CD4-positive, alpha-beta T cell (primary cell): Measurements from ENCODE around the gene KCNMA1. TPM values are rescaled to one million over a fixed set of nuclear protein-coding genes. Genes with fewer than 3 reads are reported as not detected.

ENCODE experiments used
- ATAC-seq: fragments of 200-7000 bp; cut with Tn5 transposase; one replicate; pipeline ENCODE4 v1.10.0; 2022; ENCODE audit warnings: mild to moderate bottlenecking; ENCODE audit not compliant: poor library complexity
- CTCF ChIA-PET: fragments of 350-600 bp; sonication (Branson Sonifier 250); formaldehyde crosslinking; loops from one replicate; lab custom pipeline; 2021; ENCODE audit warnings: antibody characterized with exemption, inconsistent platforms; lab: Charles Lee
- POLR2A ChIA-PET: fragments of 350-600 bp; sonication (Branson Sonifier 250); formaldehyde crosslinking; loops from one replicate; lab custom pipeline; 2021; ENCODE audit warnings: antibody characterized with exemption, inconsistent platforms; lab: Charles Lee
- DNase-seq, 14 experiments: peaks; one replicate each; pipeline ENCODE4 v3.0.0-alpha.2; 2013 to 2020; ENCODE audit warnings: mixed read lengths in 2 of 14
- H3K27ac ChIP-seq, 2 donors: one replicate each; pipeline versions ENCODE4 v1.5.1 to v1.7.0; 2013; ENCODE audit warnings: low read length in 2 of 2, low read depth in 1 of 2, mild to moderate bottlenecking in 1 of 2
- H3K27me3 ChIP-seq, 2 experiments: 1 replicate in 1 of 2; 2 replicates in 1 of 2; pipeline versions ENCODE4 v1.6.1 to v1.7.0; 2013; ENCODE audit warnings: low read length in 2 of 2, control low read depth in 1 of 2, mild to moderate bottlenecking in 1 of 2, moderate library complexity in 1 of 2; ENCODE audit not compliant: insufficient read depth in 2 of 2, control insufficient read depth in 1 of 2
- H3K36me3 ChIP-seq: one replicate; pipeline ENCODE4 v1.6.1; 2013; ENCODE audit warnings: low read length, control low read depth; ENCODE audit not compliant: insufficient read depth
- H3K4me1 ChIP-seq: one replicate; pipeline ENCODE4 v1.6.1; 2013; ENCODE audit warnings: low read length, control low read depth; ENCODE audit not compliant: insufficient read depth
- H3K4me3 ChIP-seq: one replicate; pipeline ENCODE4 v1.5.1; 2013; ENCODE audit warnings: mild to moderate bottlenecking, low read length, moderate library complexity
- H3K9me3 ChIP-seq, 2 experiments: 1 replicate in 1 of 2; 2 replicates in 1 of 2; pipeline versions ENCODE4 v1.6.1 to v1.7.0; 2013; ENCODE audit warnings: low read length in 2 of 2, mild to moderate bottlenecking in 2 of 2, control low read depth in 1 of 2, moderate library complexity in 1 of 2; ENCODE audit not compliant: control insufficient read depth in 1 of 2, insufficient read depth in 1 of 2
- H3K27ac Mint-ChIP-seq: one replicate; pipeline ENCODE4 v1.8.0; 2020; ENCODE audit warnings: mixed read lengths
- H3K27me3 Mint-ChIP-seq: one replicate; pipeline ENCODE4 v1.8.0; 2021; ENCODE audit warnings: mixed read lengths
- H3K36me3 Mint-ChIP-seq: one replicate; pipeline ENCODE4 v1.8.0; 2021; ENCODE audit warnings: low read depth, mixed read lengths
- H3K4me1 Mint-ChIP-seq: one replicate; pipeline ENCODE4 v1.8.0; 2021; ENCODE audit warnings: low read depth, mixed read lengths
- H3K4me3 Mint-ChIP-seq: one replicate; pipeline ENCODE4 v1.8.0; 2020; ENCODE audit warnings: mild to moderate bottlenecking, mixed read lengths
- H3K9me3 Mint-ChIP-seq: one replicate; pipeline ENCODE4 v1.8.0; 2020; ENCODE audit warnings: mixed read lengths
- intact Hi-C, 2 experiments: fragments of 100-400 bp; cut with DNase I in 1 of 2; cut with micrococcal nuclease in 1 of 2; formaldehyde crosslinking; loops; one replicate each; pipeline versions ENCODE4 v1.15.1 to v1.9.0; 2023 to 2025; cut with DNase I, micrococcal nuclease
- total RNA-seq, 174 experiments: library from RNA in 2 of 174; stranded (reverse) in 2 of 174; gene quantifications; one replicate each; pipeline ENCODE4 v1.2.3 and lab custom pipeline; 2021 to 2026
- TF ChIP-seq, protein P1 (sequence below): fragments of 200-600 bp; IDR thresholded peaks from one replicate; pipeline ENCODE4 v1.8.0; 2022; ENCODE audit warnings: antibody characterized with exemption, mild to moderate bottlenecking

KCNMA1 gene
- total RNA-seq, 2 experiments from 2014 or later, result not detected

DNA sequence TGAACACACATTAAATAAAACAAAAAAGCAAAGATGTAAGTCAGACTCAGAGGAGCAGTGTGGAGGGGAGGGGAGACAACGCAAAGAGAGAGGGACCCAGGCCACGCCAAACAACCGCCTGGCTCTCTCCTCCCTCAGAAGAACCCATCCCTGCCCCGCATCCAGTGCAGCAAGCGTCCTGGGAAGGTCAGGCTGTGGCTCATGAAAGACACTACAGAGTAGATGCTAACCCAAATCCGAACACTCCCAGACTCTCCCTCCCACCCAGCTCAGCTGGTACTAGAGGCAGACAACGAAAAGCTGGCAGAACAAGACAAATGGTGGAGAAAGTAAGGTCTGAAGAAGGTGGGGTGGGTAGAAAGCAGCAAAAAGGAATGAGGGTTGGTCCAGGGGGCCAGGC is 39.0 kb downstream of the KCNMA1 start:
- H3K27ac ChIP-seq, result no peak overlapping the region
- H3K9me3 ChIP-seq, result peaks cover 0 to 5% of the 10 kb centered on the region in 2 experiments
- H3K4me3 ChIP-seq, result no peak overlapping the region
- Mint-ChIP-seq H3K27ac (no peak overlapping the region), H3K4me3 (no peak overlapping the region), H3K9me3 (no peaks in the 10 kb centered on the region), H3K27me3 (no peaks in the 10 kb centered on the region), H3K4me1 (peaks cover 5% of the 10 kb centered on the region), H3K36me3 (no peaks in the 10 kb centered on the region)
- DNase-seq (no peak), ATAC-seq (no peak)
- intact Hi-C loops, result no loop called here
- no peaks in the 10 kb centered on the region for H3K4me1 ChIP-seq
- ChIA-PET CTCF (no interaction called here), POLR2A (no interaction called here)
- no peaks in the 10 kb centered on the region for H3K36me3 ChIP-seq
- peaks cover 0 to 2% of the 10 kb centered on the region in 2 experiments for H3K27me3 ChIP-seq
- TF ChIP-seq, protein P1, sequence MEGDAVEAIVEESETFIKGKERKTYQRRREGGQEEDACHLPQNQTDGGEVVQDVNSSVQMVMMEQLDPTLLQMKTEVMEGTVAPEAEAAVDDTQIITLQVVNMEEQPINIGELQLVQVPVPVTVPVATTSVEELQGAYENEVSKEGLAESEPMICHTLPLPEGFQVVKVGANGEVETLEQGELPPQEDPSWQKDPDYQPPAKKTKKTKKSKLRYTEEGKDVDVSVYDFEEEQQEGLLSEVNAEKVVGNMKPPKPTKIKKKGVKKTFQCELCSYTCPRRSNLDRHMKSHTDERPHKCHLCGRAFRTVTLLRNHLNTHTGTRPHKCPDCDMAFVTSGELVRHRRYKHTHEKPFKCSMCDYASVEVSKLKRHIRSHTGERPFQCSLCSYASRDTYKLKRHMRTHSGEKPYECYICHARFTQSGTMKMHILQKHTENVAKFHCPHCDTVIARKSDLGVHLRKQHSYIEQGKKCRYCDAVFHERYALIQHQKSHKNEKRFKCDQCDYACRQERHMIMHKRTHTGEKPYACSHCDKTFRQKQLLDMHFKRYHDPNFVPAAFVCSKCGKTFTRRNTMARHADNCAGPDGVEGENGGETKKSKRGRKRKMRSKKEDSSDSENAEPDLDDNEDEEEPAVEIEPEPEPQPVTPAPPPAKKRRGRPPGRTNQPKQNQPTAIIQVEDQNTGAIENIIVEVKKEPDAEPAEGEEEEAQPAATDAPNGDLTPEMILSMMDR, result no peak

DNA sequence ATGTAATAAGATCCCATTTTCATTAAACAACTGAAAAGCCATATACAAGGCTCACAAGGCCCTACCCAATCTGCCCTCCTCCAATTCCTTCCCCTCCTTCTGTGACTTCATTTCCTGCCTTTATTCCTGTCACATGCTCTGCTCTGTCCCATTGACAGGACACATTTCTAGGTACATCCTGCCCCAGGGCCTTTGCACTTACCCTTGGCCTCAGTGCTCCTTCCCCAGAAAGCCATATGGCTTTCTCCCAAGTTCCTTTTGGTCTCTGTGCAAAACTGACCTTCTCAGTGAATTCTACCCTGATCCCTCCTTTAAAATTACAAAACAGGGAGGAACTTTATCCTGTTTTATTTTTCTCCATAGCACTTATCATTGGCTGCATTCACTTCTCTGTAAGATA is 40.0 kb downstream of the KCNMA1 start:
- Histone ChIP-seq H3K9me3 (peaks cover 0 to 5% of the 10 kb centered on the region in 2 experiments), H3K36me3 (no peaks in the 10 kb centered on the region), H3K4me1 (no peaks in the 10 kb centered on the region), H3K27me3 (peaks cover 0 to 2% of the 10 kb centered on the region in 2 experiments), H3K27ac (no peak overlapping the region), H3K4me3 (no peak overlapping the region)
- no peak overlapping the region for H3K27ac Mint-ChIP-seq
- POLR2A ChIA-PET, result no interaction called here
- TF ChIP-seq, protein P1, result no peak
- H3K4me3 Mint-ChIP-seq, result no peak overlapping the region
- intact Hi-C loops, result no loop called here
- no peaks in the 10 kb centered on the region for H3K4me1 Mint-ChIP-seq
- no peaks in the 10 kb centered on the region for H3K9me3 Mint-ChIP-seq
- H3K27me3 Mint-ChIP-seq, result no peaks in the 10 kb centered on the region
- CTCF ChIA-PET, result no interaction called here
- H3K36me3 Mint-ChIP-seq, result no peaks in the 10 kb centered on the region
- no peak for DNase-seq
- ATAC-seq, result no peak

DNA sequence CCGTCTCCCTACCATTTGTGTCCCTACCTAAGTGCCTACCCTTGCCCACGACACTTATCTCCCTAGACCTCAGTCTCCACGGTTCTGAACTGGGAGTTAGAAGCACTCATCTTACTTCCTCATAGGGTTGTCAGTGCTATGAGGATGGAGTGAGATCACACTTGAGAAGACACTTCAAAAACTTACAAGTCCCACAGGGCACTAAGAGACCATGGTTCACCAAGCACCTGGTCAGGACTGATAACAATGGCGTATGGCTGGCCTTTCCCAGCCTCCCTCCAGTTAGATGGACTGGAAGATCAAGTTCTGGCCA is 43.2 kb downstream of the KCNMA1 start:
- intact Hi-C loops, result no loop called here
- Histone ChIP-seq H3K36me3 (no peaks in the 10 kb centered on the region), H3K27me3 (no peaks in the 10 kb centered on the region), H3K4me1 (no peaks in the 10 kb centered on the region), H3K27ac (no peak overlapping the region), H3K9me3 (peaks cover 0 to 14% of the 10 kb centered on the region in 2 experiments), H3K4me3 (no peak overlapping the region)
- CTCF ChIA-PET, result no interaction called here
- no peaks in the 10 kb centered on the region for H3K27me3 Mint-ChIP-seq
- no peak overlapping the region for H3K4me3 Mint-ChIP-seq
- POLR2A ChIA-PET, result no interaction called here
- TF ChIP-seq, protein P1, result no peak
- no peaks in the 10 kb centered on the region for H3K4me1 Mint-ChIP-seq
- H3K36me3 Mint-ChIP-seq, result no peaks in the 10 kb centered on the region
- ATAC-seq, result no peak
- DNase-seq, result no peak
- H3K27ac Mint-ChIP-seq, result no peak overlapping the region
- no peaks in the 10 kb centered on the region for H3K9me3 Mint-ChIP-seq
